Parathyroid adenoma (tissue), 2 donors: ENCODE measurements around the gene CLDN6.

Experiments
- H2AFZ ChIP-seq: fragments of 300-600 bp; sonication (generic); one replicate; pipeline ENCODE4 v1.7.0; 2017; ENCODE audit warnings: antibody characterized with exemption, mild to moderate bottlenecking
- H3K27ac ChIP-seq: fragments of 300-600 bp; sonication (generic); one replicate; pipeline ENCODE4 v1.7.0; 2017
- H3K27me3 ChIP-seq: fragments of 300-600 bp; sonication (generic); one replicate; pipeline ENCODE4 v1.7.0; 2017; ENCODE audit warnings: low read length; ENCODE audit not compliant: control insufficient read depth, insufficient read depth
- H3K36me3 ChIP-seq: fragments of 300-600 bp; sonication (generic); one replicate; pipeline ENCODE4 v1.7.0; 2017; ENCODE audit warnings: low read length; ENCODE audit not compliant: control insufficient read depth, insufficient read depth
- H3K4me1 ChIP-seq: fragments of 300-600 bp; sonication (generic); one replicate; pipeline ENCODE4 v1.7.0; 2017; ENCODE audit warnings: control low read depth
- H3K4me2 ChIP-seq: fragments of 300-600 bp; sonication (generic); one replicate; pipeline ENCODE4 v1.7.0; 2017; ENCODE audit warnings: low read length
- H3K4me3 ChIP-seq: fragments of 300-600 bp; sonication (generic); one replicate; pipeline ENCODE4 v1.7.0; 2017; ENCODE audit warnings: low read depth, low read length
- H3K79me2 ChIP-seq: fragments of 300-600 bp; sonication (generic); one replicate; pipeline ENCODE4 v1.7.0; 2017; ENCODE audit warnings: control low read depth
- H3K9ac ChIP-seq: fragments of 300-600 bp; sonication (generic); one replicate; pipeline ENCODE4 v1.7.0; 2017; ENCODE audit warnings: mild to moderate bottlenecking
- H3K9me3 ChIP-seq: fragments of 300-600 bp; sonication (generic); one replicate; pipeline ENCODE4 v1.7.0; 2017; ENCODE audit warnings: low read length; ENCODE audit not compliant: control insufficient read depth
- TF ChIP-seq, protein P1 (sequence below): fragments of 300-600 bp; sonication (generic); IDR thresholded peaks from one replicate; pipeline ENCODE4 v1.7.0; 2017; ENCODE audit warnings: antibody characterized with exemption, mild to moderate bottlenecking
- donor health status: primary hyperparathyroidism.

The CLDN6 gene

DNA sequence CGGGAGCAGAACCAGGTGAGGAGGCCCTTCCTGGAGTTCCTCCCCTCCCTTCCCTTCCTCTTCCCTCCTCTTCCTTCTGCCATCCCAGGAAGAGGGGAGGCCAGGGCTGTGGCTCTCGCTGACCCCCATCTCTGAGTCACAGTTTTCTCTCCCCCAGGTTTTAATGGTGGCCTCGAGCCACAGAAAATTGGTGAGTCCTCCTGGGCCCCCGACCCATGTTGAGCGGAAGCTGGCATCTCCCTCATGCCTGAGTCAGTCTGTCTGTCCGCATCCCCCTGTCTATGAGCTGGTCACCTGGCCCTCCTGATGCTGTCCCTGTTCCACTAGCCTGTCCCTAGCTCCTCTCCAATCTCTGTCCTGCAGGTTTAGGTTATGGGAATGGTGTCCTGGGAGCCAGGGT lies 18.1 kb downstream of the CLDN6 start:
- no peaks in the 10 kb centered on the region for H3K4me1 ChIP-seq
- no peaks in the 10 kb centered on the region for H3K36me3 ChIP-seq
- H3K27me3 ChIP-seq: no peaks in the 10 kb centered on the region
- H3K27ac ChIP-seq: no peak overlapping the region
- TF ChIP-seq, protein P1, sequence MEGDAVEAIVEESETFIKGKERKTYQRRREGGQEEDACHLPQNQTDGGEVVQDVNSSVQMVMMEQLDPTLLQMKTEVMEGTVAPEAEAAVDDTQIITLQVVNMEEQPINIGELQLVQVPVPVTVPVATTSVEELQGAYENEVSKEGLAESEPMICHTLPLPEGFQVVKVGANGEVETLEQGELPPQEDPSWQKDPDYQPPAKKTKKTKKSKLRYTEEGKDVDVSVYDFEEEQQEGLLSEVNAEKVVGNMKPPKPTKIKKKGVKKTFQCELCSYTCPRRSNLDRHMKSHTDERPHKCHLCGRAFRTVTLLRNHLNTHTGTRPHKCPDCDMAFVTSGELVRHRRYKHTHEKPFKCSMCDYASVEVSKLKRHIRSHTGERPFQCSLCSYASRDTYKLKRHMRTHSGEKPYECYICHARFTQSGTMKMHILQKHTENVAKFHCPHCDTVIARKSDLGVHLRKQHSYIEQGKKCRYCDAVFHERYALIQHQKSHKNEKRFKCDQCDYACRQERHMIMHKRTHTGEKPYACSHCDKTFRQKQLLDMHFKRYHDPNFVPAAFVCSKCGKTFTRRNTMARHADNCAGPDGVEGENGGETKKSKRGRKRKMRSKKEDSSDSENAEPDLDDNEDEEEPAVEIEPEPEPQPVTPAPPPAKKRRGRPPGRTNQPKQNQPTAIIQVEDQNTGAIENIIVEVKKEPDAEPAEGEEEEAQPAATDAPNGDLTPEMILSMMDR: no peak
- H3K9me3 ChIP-seq: no peaks in the 10 kb centered on the region
- H3K79me2 ChIP-seq: no peaks in the 10 kb centered on the region
- H3K4me3 ChIP-seq: no peak overlapping the region
- H3K4me2 ChIP-seq: no peak overlapping the region
- no peak overlapping the region for H2AFZ ChIP-seq
- H3K9ac ChIP-seq: no peak overlapping the region

DNA sequence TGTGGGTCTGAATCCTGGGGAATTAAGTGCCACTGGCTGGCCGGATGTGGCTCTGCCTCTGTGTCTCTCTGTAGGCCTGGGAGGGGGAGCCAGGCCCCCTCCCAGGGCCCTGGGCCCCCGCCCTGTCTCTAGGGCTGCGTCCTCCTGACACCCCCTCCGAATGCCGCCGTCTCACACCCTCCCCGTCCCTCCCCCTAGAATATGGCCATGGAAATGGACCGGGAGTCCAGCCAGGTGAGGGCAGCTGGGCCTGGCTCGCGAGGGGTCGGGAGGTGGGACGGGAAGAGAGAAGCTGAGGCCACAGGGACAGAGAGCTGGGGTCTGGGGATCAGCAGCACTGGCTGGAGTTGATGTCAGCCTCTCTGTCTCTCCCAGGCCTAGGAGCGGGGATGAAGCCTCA lies 21.7 kb downstream of the CLDN6 start:
- no peaks in the 10 kb centered on the region for H3K9me3 ChIP-seq
- TF ChIP-seq, protein P1: no peak
- H3K27me3 ChIP-seq: no peaks in the 10 kb centered on the region

DNA sequence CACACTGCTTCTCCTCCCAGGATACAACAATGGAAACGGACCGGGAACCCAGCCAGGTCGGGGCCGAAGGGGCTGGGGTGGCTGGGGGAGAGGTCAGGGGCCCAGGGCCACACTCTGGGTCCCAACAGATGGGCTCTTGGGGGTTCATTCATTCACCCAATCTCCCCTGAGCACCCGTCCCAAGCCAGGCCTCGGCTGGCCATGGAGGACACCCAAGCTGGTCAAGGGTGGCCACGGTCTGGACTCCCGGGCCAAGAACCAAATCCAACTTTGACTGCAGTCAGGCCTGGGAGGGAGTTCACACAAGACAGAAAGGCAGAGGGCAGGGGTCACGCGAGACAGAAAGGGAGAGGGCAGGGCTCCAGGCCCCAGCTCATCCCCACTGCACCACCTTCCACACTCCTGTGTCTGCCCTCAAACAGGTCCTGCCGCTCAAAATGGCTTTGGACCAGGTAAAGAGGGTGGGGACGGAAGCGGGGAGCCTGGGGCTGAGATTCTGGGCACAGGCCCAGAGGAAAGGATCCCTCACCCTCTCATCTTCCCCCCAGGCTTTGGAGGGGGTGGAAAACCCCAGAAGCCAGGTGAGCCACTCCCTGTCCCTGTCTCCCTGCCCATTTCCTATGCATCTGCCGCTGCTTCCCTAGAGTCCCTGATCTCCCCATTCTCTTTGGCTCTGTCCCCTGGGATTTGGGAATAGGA lies 25.5 kb downstream of the CLDN6 start:
- H3K4me2 ChIP-seq: no peak overlapping the region
- no peak overlapping the region for H3K4me3 ChIP-seq
- no peaks in the 10 kb centered on the region for H3K36me3 ChIP-seq
- no peaks in the 10 kb centered on the region for H3K9me3 ChIP-seq
- H3K9ac ChIP-seq: no peak overlapping the region
- no peaks in the 10 kb centered on the region for H3K79me2 ChIP-seq
- H3K27me3 ChIP-seq: no peaks in the 10 kb centered on the region
- no peak overlapping the region for H2AFZ ChIP-seq
- TF ChIP-seq, protein P1: no peak
- no peaks in the 10 kb centered on the region for H3K4me1 ChIP-seq
- H3K27ac ChIP-seq: no peak overlapping the region

More for the DNA sequence above, 21.7 kb downstream of the CLDN6 start:
- Histone ChIP-seq H3K4me3 (no peak overlapping the region), H3K4me1 (no peaks in the 10 kb centered on the region), H3K9ac (no peak overlapping the region), H3K79me2 (no peaks in the 10 kb centered on the region), H2AFZ (no peak overlapping the region), H3K36me3 (no peaks in the 10 kb centered on the region), H3K27ac (no peak overlapping the region), H3K4me2 (no peak overlapping the region)

DNA sequence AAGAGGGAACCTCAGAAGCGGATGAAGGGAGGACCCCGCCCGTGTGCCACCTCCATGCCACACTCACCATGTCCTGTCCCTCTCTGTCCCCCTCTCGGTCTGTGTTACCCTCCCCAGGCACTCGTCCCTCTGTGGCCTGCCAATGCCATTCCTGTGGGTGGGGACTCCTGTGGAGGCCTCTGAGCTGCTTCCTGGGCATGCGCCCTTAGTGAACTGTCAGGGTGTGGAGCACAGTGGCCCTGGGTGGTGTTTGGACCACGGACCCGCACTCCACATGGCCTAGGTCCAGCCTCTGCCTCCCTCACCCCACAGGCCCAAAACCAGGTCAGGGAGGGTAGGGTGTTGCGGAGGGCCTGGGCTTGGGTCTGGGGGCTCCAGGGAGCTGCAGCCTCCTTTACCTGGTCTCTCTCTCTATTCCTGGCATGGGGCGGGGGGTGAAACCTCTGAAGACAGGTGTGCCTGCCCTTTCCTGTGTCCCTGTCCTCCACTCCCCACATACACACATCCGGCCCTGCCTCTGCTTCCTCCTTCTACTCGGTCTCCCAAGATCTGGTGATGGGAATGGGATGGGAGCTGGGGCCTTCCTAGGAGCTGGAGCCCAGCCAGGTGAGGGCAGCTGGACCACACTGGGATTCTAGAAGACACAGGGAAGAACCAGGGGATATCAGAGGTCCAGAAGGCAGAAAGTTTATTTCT lies 26.3 kb downstream of the CLDN6 start:
- no peaks in the 10 kb centered on the region for H3K79me2 ChIP-seq
- no peaks in the 10 kb centered on the region for H3K4me1 ChIP-seq
- no peak overlapping the region for H3K4me3 ChIP-seq
- TF ChIP-seq, protein P1: no peak
- H3K27ac ChIP-seq: no peak overlapping the region
- H3K9me3 ChIP-seq: no peaks in the 10 kb centered on the region
- no peak overlapping the region for H3K4me2 ChIP-seq
- H3K36me3 ChIP-seq: no peaks in the 10 kb centered on the region
- no peaks in the 10 kb centered on the region for H3K27me3 ChIP-seq
- H3K9ac ChIP-seq: no peak overlapping the region
- no peak overlapping the region for H2AFZ ChIP-seq

DNA sequence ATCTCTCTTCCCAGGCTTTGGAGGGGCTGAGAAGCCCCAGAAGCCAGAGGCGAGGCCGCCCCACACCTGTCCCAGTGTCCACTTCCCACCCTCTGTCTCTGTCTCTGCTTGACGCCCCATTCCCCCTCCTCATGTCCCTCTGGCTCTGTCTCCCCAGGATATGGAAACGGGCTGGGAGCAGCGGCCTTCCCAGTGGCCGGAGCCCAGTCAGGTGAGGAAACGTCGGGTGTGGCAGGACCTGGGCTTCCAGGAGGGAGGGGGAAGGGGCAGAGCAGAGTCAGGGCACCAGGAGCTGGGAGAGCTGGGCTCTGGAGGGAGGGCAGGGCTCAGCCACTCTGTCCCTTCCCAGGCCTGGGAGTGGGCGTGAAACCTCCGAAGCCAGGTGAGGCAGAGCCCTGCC lies 27.1 kb downstream of the CLDN6 start:
- Histone ChIP-seq H3K4me2 (no peak overlapping the region), H3K4me1 (no peaks in the 10 kb centered on the region), H3K9me3 (no peaks in the 10 kb centered on the region), H3K4me3 (no peak overlapping the region), H3K27me3 (no peaks in the 10 kb centered on the region), H3K9ac (no peak overlapping the region), H2AFZ (no peak overlapping the region), H3K79me2 (no peaks in the 10 kb centered on the region), H3K36me3 (no peaks in the 10 kb centered on the region), H3K27ac (no peak overlapping the region)
- TF ChIP-seq, protein P1: no peak
